Nephron (organoid): ENCODE data around the gene EXD3.

Experiments used
- H3K27ac Mint-ChIP-seq, 3 experiments: 2 replicates each; pipeline ENCODE4 v1.8.0; 2020; ENCODE audit warnings: mixed read lengths in 3 of 3, mild to moderate bottlenecking in 2 of 3, moderate library complexity in 1 of 3
- H3K27me3 Mint-ChIP-seq: 2 replicates; pipeline ENCODE4 v1.8.0; 2021; ENCODE audit warnings: low read depth, mild to moderate bottlenecking, moderate library complexity, mixed read lengths
- H3K36me3 Mint-ChIP-seq: 2 replicates; pipeline ENCODE4 v1.8.0; 2020; ENCODE audit warnings: low read depth, mixed read lengths
- H3K4me1 Mint-ChIP-seq: 2 replicates; pipeline ENCODE4 v1.8.0; 2020; ENCODE audit warnings: mixed read lengths
- H3K4me3 Mint-ChIP-seq, 3 experiments: 2 replicates each; pipeline ENCODE4 v1.8.0; 2020; ENCODE audit warnings: mild to moderate bottlenecking in 3 of 3, mixed read lengths in 3 of 3, moderate library complexity in 2 of 3
- H3K9me3 Mint-ChIP-seq: 2 replicates; pipeline ENCODE4 v1.8.0; 2020; ENCODE audit warnings: mixed read lengths
- TF ChIP-seq, protein P1 (sequence below), 3 experiments: fragments of 200-600 bp; sonication (generic); IDR thresholded peaks; one replicate each; pipeline ENCODE4 v1.5.0; 2021; ENCODE audit warnings: antibody characterized with exemption in 3 of 3; ENCODE audit not compliant: unreplicated experiment in 3 of 3

The EXD3 gene

GRCh38 chr9:137303893-137304382 lies 119.0 kb downstream of the EXD3 start:
- Mint-ChIP-seq H3K27me3 (peaks cover 15% of the 10 kb centered on the region), H3K36me3 (no peaks in the 10 kb centered on the region), H3K9me3 (no peaks in the 10 kb centered on the region), H3K4me1 (peaks cover 16% of the 10 kb centered on the region), H3K27ac (peak overlapping the region in 1 of 3 experiments; percentile 89), H3K4me3 (peak overlapping the region; percentile 23 to 55 (median 48))
- TF ChIP-seq, protein P1, sequence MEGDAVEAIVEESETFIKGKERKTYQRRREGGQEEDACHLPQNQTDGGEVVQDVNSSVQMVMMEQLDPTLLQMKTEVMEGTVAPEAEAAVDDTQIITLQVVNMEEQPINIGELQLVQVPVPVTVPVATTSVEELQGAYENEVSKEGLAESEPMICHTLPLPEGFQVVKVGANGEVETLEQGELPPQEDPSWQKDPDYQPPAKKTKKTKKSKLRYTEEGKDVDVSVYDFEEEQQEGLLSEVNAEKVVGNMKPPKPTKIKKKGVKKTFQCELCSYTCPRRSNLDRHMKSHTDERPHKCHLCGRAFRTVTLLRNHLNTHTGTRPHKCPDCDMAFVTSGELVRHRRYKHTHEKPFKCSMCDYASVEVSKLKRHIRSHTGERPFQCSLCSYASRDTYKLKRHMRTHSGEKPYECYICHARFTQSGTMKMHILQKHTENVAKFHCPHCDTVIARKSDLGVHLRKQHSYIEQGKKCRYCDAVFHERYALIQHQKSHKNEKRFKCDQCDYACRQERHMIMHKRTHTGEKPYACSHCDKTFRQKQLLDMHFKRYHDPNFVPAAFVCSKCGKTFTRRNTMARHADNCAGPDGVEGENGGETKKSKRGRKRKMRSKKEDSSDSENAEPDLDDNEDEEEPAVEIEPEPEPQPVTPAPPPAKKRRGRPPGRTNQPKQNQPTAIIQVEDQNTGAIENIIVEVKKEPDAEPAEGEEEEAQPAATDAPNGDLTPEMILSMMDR (IDR thresholded peaks at IDR 0.05; ENCODE audit: unreplicated experiment in 3 of 3): no peak

DNA sequence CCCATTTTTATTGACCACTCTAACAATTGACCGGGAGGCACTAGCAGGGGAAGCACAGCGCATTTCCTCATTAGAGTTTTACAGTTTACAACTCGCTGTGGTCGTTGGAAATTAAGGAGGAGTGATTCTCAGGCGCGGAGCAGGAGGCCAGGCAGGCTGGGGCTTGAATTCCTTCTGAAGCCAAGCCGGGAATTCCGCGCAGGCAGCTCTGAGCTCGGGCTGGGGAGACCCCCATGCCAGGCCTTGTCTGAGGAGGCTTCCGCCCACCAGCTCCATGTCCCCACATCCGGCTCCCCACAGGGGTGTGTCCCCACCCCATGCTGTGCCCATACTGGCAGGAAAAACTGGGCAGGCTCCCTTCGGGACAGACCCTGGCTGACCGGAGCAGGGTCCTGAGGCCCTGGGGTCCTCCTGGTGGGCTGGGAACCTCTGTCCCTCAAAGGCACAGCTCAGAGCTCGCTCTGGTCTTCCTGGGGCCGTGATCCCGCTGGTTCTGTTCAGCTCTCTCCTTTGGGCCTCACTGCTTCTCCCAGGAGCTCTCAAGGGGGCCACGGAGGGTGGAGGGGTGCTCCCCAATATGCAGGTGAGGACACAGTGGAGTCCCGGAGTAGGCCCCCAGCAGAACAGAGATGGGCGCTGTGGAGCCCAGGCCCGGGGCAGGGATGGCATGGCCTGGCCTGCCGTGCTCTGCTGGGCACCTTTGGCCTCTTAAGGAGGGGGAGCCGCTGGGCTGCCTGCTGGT lies 119.6 kb downstream of the EXD3 start:
- Mint-ChIP-seq H3K27me3 (peaks cover 18% of the 10 kb centered on the region), H3K9me3 (no peaks in the 10 kb centered on the region), H3K4me3 (peak overlapping the region; percentile 64 to 81 (median 79)), H3K27ac (peak overlapping the region; percentile 81 to 90 (median 89)), H3K36me3 (no peaks in the 10 kb centered on the region), H3K4me1 (peaks cover 16% of the 10 kb centered on the region)
- TF ChIP-seq, protein P1 (IDR thresholded peaks at IDR 0.05; ENCODE audit: unreplicated experiment in 3 of 3): no peak

GRCh38 chr9:137302449-137303150 lies 120.4 kb downstream of the EXD3 start:
- TF ChIP-seq, protein P1 (IDR thresholded peaks at IDR 0.05; ENCODE audit: unreplicated experiment in 3 of 3): peak; percentile 53 to 71 (median 63)
- Mint-ChIP-seq H3K9me3 (no peaks in the 10 kb centered on the region), H3K36me3 (no peaks in the 10 kb centered on the region), H3K27ac (peak overlapping the region; percentile 81 to 90 (median 89)), H3K4me3 (peak overlapping the region; percentile 64 to 81 (median 79)), H3K27me3 (peaks cover 21% of the 10 kb centered on the region), H3K4me1 (peaks cover 16% of the 10 kb centered on the region)

GRCh38 chr9:137302118-137302448 lies 120.9 kb downstream of the EXD3 start, which contains the start of gene NRARP:
TSS of gene NRARP (minus strand) at chr9:137302271. CDS start at chr9:137301928, 343 bp downstream.
- no peaks in the 10 kb centered on the region for H3K36me3 Mint-ChIP-seq
- peaks cover 21% of the 10 kb centered on the region for H3K27me3 Mint-ChIP-seq
- TF ChIP-seq, protein P1 (IDR thresholded peaks at IDR 0.05; ENCODE audit: unreplicated experiment in 3 of 3): no peak
- peaks cover 16% of the 10 kb centered on the region for H3K4me1 Mint-ChIP-seq
- H3K9me3 Mint-ChIP-seq: no peaks in the 10 kb centered on the region
- H3K27ac Mint-ChIP-seq: peak within 1 kb of the TSS; percentile 81 to 90 (median 89)
- H3K4me3 Mint-ChIP-seq: peak within 1 kb of the TSS; percentile 89 to 97 (median 96)

DNA sequence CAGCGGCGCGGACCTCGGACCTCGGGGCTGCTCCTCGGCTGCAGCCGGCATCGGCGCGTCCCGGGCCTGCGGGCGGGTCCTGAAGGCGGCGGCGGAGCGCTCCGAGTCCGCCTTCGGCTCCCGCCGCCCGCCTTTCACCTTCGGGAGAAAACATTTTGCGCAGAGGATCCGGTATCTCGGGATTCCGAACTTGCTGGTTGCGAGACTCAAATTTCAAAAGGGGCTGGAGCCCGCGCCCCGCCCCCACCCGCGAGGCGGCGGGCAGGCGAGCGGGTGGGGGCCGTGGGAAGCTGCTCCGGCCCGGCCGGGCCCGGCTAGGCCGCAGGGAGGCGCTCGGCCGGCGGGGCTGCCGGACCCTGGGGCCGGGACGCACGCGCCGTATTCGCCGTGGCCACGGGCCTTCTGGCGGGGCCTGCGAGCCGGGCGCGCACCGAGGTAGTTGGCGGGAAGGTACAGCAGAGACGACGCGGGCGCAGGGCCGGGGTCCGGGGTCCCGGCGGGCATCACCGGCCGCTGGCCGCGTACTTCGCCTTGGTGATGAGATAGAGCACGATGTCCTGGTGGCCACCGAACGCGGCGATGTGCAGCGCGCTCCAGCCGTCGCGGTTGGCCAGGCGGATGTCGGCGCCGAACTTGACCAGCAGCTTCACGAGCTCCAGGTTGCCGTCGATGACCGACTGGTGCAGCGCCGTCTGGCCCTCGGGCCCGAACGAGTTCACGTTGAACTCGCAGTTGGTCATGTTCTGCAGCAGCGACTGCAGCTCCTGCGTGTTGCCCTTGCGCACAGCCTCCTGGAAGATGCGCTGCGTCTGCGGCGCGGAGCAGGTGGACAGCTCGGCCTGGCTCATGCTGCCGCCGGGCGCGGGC lies 121.6 kb downstream of the EXD3 start:
- Mint-ChIP-seq H3K27ac (peak overlapping the region; percentile 64 to 96 (median 83)), H3K4me1 (peaks cover 22% of the 10 kb centered on the region), H3K4me3 (peak overlapping the region; percentile 89 to 97 (median 96)), H3K9me3 (no peaks in the 10 kb centered on the region), H3K27me3 (peaks cover 26% of the 10 kb centered on the region), H3K36me3 (no peaks in the 10 kb centered on the region)
- TF ChIP-seq, protein P1 (IDR thresholded peaks at IDR 0.05; ENCODE audit: unreplicated experiment in 3 of 3): peak in 1 of 3 experiments; percentile 33
